MV-4-11 (cell line): ENCODE data around the gene SLC25A52.
"Not testable (repeated sequence)": the region's sequence is repeated elsewhere in the genome, so short reads cannot be mapped to it uniquely, and the experiment has no call there.

Experiments
- DNase-seq: peaks from one replicate; lab custom pipeline; 2025; lab: John Stamatoyannopoulos, UW

Gene SLC25A52

GRCh38 chr18:31760695-31761094, at the start of gene SLC25A52:
TSS of gene SLC25A52 (minus strand) at chr18:31760880. CDS start at chr18:31760661, 219 bp downstream.
- DNase-seq = no peak

GRCh38 chr18:31809049-31809448, 48.4 kb upstream of the SLC25A52 start:
- DNase-seq = not testable (repeated sequence)

- no peak for DNase-seq
Observed at GRCh38 chr18:31801078-31801477, 40.4 kb upstream of the SLC25A52 start.

GRCh38 chr18:31799257-31799656, 38.6 kb upstream of the SLC25A52 start:
- not testable (repeated sequence) for DNase-seq

- no peak for DNase-seq
Observed at GRCh38 chr18:31798399-31798798, 37.7 kb upstream of the SLC25A52 start.

GRCh38 chr18:31795747-31796146, 35.1 kb upstream of the SLC25A52 start:
- no peak for DNase-seq

- DNase-seq = no peak
Observed at GRCh38 chr18:31793531-31793930, 32.9 kb upstream of the SLC25A52 start.

GRCh38 chr18:31792580-31792911, 31.9 kb upstream of the SLC25A52 start:
- DNase-seq = no peak

GRCh38 chr18:31791817-31792579, 31.3 kb upstream of the SLC25A52 start:
- DNase-seq = peak; percentile 98

- DNase-seq = peak; percentile 32
Observed at GRCh38 chr18:31789409-31789808, 28.7 kb upstream of the SLC25A52 start.

GRCh38 chr18:31783059-31783458, 22.4 kb upstream of the SLC25A52 start:
- DNase-seq = peak; percentile 73

GRCh38 chr18:31778391-31778950, 17.8 kb upstream of the SLC25A52 start:
- no peak for DNase-seq

- DNase-seq = no peak
Observed at GRCh38 chr18:31776093-31776492, 15.4 kb upstream of the SLC25A52 start.

- no peak for DNase-seq
Observed at GRCh38 chr18:31774962-31775361, 14.3 kb upstream of the SLC25A52 start.

- peak; percentile 57 for DNase-seq
Observed at GRCh38 chr18:31774477-31774785, 13.8 kb upstream of the SLC25A52 start.

GRCh38 chr18:31773774-31774476, 13.2 kb upstream of the SLC25A52 start:
- no peak for DNase-seq

- DNase-seq = no peak
Observed at GRCh38 chr18:31772699-31773098, 12.0 kb upstream of the SLC25A52 start.

GRCh38 chr18:31750273-31750672, 10.4 kb downstream of the SLC25A52 start:
- DNase-seq = no peak

- DNase-seq = no peak
Observed at GRCh38 chr18:31746396-31746795, 14.3 kb downstream of the SLC25A52 start.

- no peak for DNase-seq
Observed at GRCh38 chr18:31744321-31745067, 16.2 kb downstream of the SLC25A52 start.

GRCh38 chr18:31743600-31743999, 17.1 kb downstream of the SLC25A52 start:
- not testable (repeated sequence) for DNase-seq

GRCh38 chr18:31741097-31741735, 19.5 kb downstream of the SLC25A52 start:
- peak; percentile 46 for DNase-seq
